ENCODE data around the gene ZSCAN2. TPM values are rescaled to one million over a fixed set of nuclear protein-coding genes. Genes with fewer than 3 reads are reported as not detected.

The ZSCAN2 gene
- total and polyA plus RNA-seq, 2 of the 8 experiments (the other 6 are each of a cell fraction or from before 2014, with no cell fraction given), result 23.6 to 52.4 TPM

GRCh38 chr15:84616235-84616634 lies 15.4 kb downstream of the ZSCAN2 start (continued):
- no peak for TF ChIP-seq EZH2 (IDR thresholded peaks at IDR 0.05; ENCODE audit: low read depth, low read length, severe bottlenecking)

All from H1 (cell line).